Esophagus squamous epithelium (tissue), 4 donors: ENCODE measurements around the gene NCSTN.

ENCODE experiments used
- CTCF ChIP-seq, 6 experiments: fragments of 450-650 bp in 4 of 6; fragments of 200-600 bp in 2 of 6; sonication (generic) in 2 of 6; IDR thresholded peaks; one replicate each; pipeline ENCODE4 v1.5.1; 2016 to 2019; ENCODE audit warnings: antibody characterized with exemption in 6 of 6, mild to moderate bottlenecking in 4 of 6, moderate library complexity in 4 of 6
- POLR2A ChIP-seq, 4 donors: fragments of 450-650 bp; IDR thresholded peaks; one replicate each; pipeline ENCODE4 v1.6.1; 2017; ENCODE audit warnings: antibody characterized with exemption in 4 of 4, mild to moderate bottlenecking in 4 of 4, moderate library complexity in 3 of 4

- no peak for TF ChIP-seq CTCF (IDR thresholded peaks at IDR 0.05)
- TF ChIP-seq POLR2A (IDR thresholded peaks at IDR 0.05), result no peak
Observed at GRCh38 chr1:160361199-160361598, 18.0 kb downstream of the NCSTN start.
